ENCODE data around the gene IVD. TPM values are rescaled to one million over a fixed set of nuclear protein-coding genes. Genes with fewer than 3 reads are reported as not detected.

The IVD gene
- total RNA-seq, 1 donor from 2014 or later, result 18.0 TPM

GRCh38 chr15:40397688-40398412, 7.7 kb upstream of the IVD start:
- Histone ChIP-seq H2AFZ (replicated peaks) (no peak overlapping the region), H3K4me1 (no peaks in the 10 kb centered on the region), H3K4me3 (no peak overlapping the region), H3K36me3 (peaks cover 13% of the 10 kb centered on the region), H4K20me1 (ENCODE audit: low read depth) (peaks cover 4% of the 10 kb centered on the region), H3K4me2 (no peak overlapping the region), H3K27me3 (no peaks in the 10 kb centered on the region), H3K79me2 (ENCODE audit: low read depth) (no peaks in the 10 kb centered on the region), H3K27ac (no peak overlapping the region), H3K9ac (no peak overlapping the region), H3F3A (ENCODE audit: low read depth) (peaks cover 17% of the 10 kb centered on the region), H3K9me3 (ENCODE audit: low read depth) (no peaks in the 10 kb centered on the region)
- TF ChIP-seq EZH2phosphoT487 (IDR thresholded peaks at IDR 0.05) (no peak), CTCF (IDR thresholded peaks at IDR 0.05) (no peak), EZH2 (IDR thresholded peaks at IDR 0.05) (no peak)
- Mint-ChIP-seq H3K36me3 (peaks cover 8% of the 10 kb centered on the region), H3K27ac (no peak overlapping the region), H3K27me3 (ENCODE audit: insufficient read depth, low read depth) (peaks cover 2% of the 10 kb centered on the region), H3K4me3 (no peak overlapping the region), H3K4me1 (no peaks in the 10 kb centered on the region), H3K9me3 (no peaks in the 10 kb centered on the region)
- DNase-seq (ENCODE audit: low spot score), result no peak

GRCh38 chr15:40398413-40398873, 7.2 kb upstream of the IVD start:
- Histone ChIP-seq H3F3A (ENCODE audit: low read depth) (peaks cover 17% of the 10 kb centered on the region), H2AFZ (replicated peaks) (no peak overlapping the region), H3K79me2 (ENCODE audit: low read depth) (no peaks in the 10 kb centered on the region), H3K9ac (no peak overlapping the region), H4K20me1 (ENCODE audit: low read depth) (peaks cover 3% of the 10 kb centered on the region), H3K4me1 (no peaks in the 10 kb centered on the region), H3K9me3 (ENCODE audit: low read depth) (no peaks in the 10 kb centered on the region), H3K4me2 (no peak overlapping the region), H3K36me3 (peaks cover 7% of the 10 kb centered on the region), H3K4me3 (no peak overlapping the region), H3K27me3 (no peaks in the 10 kb centered on the region), H3K27ac (no peak overlapping the region)
- no peak for TF ChIP-seq CTCF (IDR thresholded peaks at IDR 0.05)
- TF ChIP-seq EZH2 (IDR thresholded peaks at IDR 0.05), result no peak
- no peak for TF ChIP-seq EZH2phosphoT487 (IDR thresholded peaks at IDR 0.05)
- Mint-ChIP-seq H3K27me3 (ENCODE audit: insufficient read depth, low read depth) (peaks cover 2% of the 10 kb centered on the region), H3K4me3 (no peak overlapping the region), H3K36me3 (peaks cover 8% of the 10 kb centered on the region), H3K9me3 (no peaks in the 10 kb centered on the region), H3K27ac (no peak overlapping the region), H3K4me1 (no peaks in the 10 kb centered on the region)
- DNase-seq (ENCODE audit: low spot score), result no peak

GRCh38 chr15:40399370-40399769, 6.2 kb upstream of the IVD start:
- TF ChIP-seq CTCF (IDR thresholded peaks at IDR 0.05) (no peak), EZH2 (IDR thresholded peaks at IDR 0.05) (no peak), EZH2phosphoT487 (IDR thresholded peaks at IDR 0.05) (no peak)
- H3K27me3 Mint-ChIP-seq (ENCODE audit: insufficient read depth, low read depth), result peaks cover 2% of the 10 kb centered on the region
- Histone ChIP-seq H3K4me1 (no peaks in the 10 kb centered on the region), H3K4me2 (no peak overlapping the region), H3K9ac (no peak overlapping the region), H3K4me3 (no peak overlapping the region), H3K27me3 (no peaks in the 10 kb centered on the region), H3F3A (ENCODE audit: low read depth) (peaks cover 17% of the 10 kb centered on the region), H3K79me2 (ENCODE audit: low read depth) (no peaks in the 10 kb centered on the region), H4K20me1 (ENCODE audit: low read depth) (no peaks in the 10 kb centered on the region), H3K9me3 (ENCODE audit: low read depth) (no peaks in the 10 kb centered on the region), H3K36me3 (no peaks in the 10 kb centered on the region), H2AFZ (replicated peaks) (no peak overlapping the region), H3K27ac (no peak overlapping the region)
- H3K4me1 Mint-ChIP-seq, result no peaks in the 10 kb centered on the region
- no peak overlapping the region for H3K4me3 Mint-ChIP-seq
- DNase-seq (ENCODE audit: low spot score), result no peak
- H3K27ac Mint-ChIP-seq, result no peak overlapping the region
- no peaks in the 10 kb centered on the region for H3K9me3 Mint-ChIP-seq
- peaks cover 5% of the 10 kb centered on the region for H3K36me3 Mint-ChIP-seq
